GM12878 (cell line): Measurements from ENCODE around the gene MORC3. TPM values are rescaled to one million over a fixed set of nuclear protein-coding genes. Genes with fewer than 3 reads are reported as not detected.
A peak's percentile ranks its signal among the peaks of the same experiment; 100 is the strongest.

ENCODE experiments used
- BHLHE40 ChIP-seq, 2 experiments: fragments of 450-650 bp in 1 of 2; IDR thresholded peaks; 2 replicates each; pipeline ENCODE4 v1.6.1; 2011 to 2017; ENCODE audit warnings: low read depth in 2 of 2, borderline replicate concordance in 1 of 2, improper control_type of control experiment in 1 of 2, low read length in 1 of 2, mild to moderate bottlenecking in 1 of 2
- CBX3 ChIP-seq: fragments of 200-600 bp; sonication (generic); IDR thresholded peaks from 2 replicates; pipeline ENCODE4 v1.6.1; 2016; ENCODE audit warnings: low read depth, borderline replicate concordance
- CREM ChIP-seq: IDR thresholded peaks from 2 replicates; pipeline ENCODE4 v1.6.1; 2014; ENCODE audit warnings: antibody characterized with exemption, low read depth
- DPF2 ChIP-seq: fragments of 450-650 bp; IDR thresholded peaks from 2 replicates; pipeline ENCODE4 v1.6.1; 2017; ENCODE audit warnings: mild to moderate bottlenecking
- EED ChIP-seq: sonication (generic); IDR thresholded peaks from 2 replicates; pipeline ENCODE4 v1.6.1; 2016; ENCODE audit warnings: antibody characterized with exemption, low read depth
- ESRRA ChIP-seq: IDR thresholded peaks from 2 replicates; pipeline ENCODE4 v1.6.1; 2012; ENCODE audit warnings: mild to moderate bottlenecking, low read length, improper control_type of control experiment
- FOXM1 ChIP-seq: IDR thresholded peaks from 2 replicates; pipeline ENCODE4 v1.6.1; 2012; ENCODE audit warnings: low read depth, mild to moderate bottlenecking, inconsistent platforms, low read length, moderate library complexity
- HCFC1 ChIP-seq: fragments of 150-350 bp; IDR thresholded peaks from 2 replicates; pipeline ENCODE4 v1.6.1; 2014; ENCODE audit warnings: low read length
- IKZF1 ChIP-seq: fragments of 450-650 bp; conservative IDR thresholded peaks from 2 replicates; pipeline ENCODE4 v1.6.1; 2017; ENCODE audit warnings: antibody characterized with exemption, mild to moderate bottlenecking
- MEF2A ChIP-seq: IDR thresholded peaks from 2 replicates; pipeline ENCODE4 v1.6.1; 2011; ENCODE audit warnings: low read depth, mild to moderate bottlenecking, low read length, moderate library complexity; ENCODE audit not compliant: insufficient read depth
- MXI1 ChIP-seq: fragments of 150-350 bp; IDR thresholded peaks from 2 replicates; pipeline ENCODE4 v1.6.1; 2011; ENCODE audit warnings: low read depth, mild to moderate bottlenecking, inconsistent platforms, low read length, improper control_type of control experiment
- NR2F1 ChIP-seq: fragments of 450-650 bp; conservative IDR thresholded peaks from 2 replicates; pipeline ENCODE4 v1.6.1; 2017; ENCODE audit warnings: mild to moderate bottlenecking
- POLR2AphosphoS2 ChIP-seq: IDR thresholded peaks from 2 replicates; pipeline ENCODE4 v1.6.1; 2011; ENCODE audit warnings: low read depth, mild to moderate bottlenecking, low read length, improper control_type of control experiment, moderate library complexity
- RCOR1 ChIP-seq: conservative IDR thresholded peaks from 2 replicates; pipeline ENCODE4 v1.6.1; 2012; ENCODE audit warnings: low read depth, low read length, improper control_type of control experiment
- SIX5 ChIP-seq: IDR thresholded peaks from 2 replicates; pipeline ENCODE4 v1.6.1; 2011; ENCODE audit warnings: mild to moderate bottlenecking, low read depth, low read length, moderate library complexity; ENCODE audit not compliant: severe bottlenecking
- SUPT20H ChIP-seq: IDR thresholded peaks from 2 replicates; pipeline ENCODE4 v1.6.1; 2011; ENCODE audit warnings: low read depth, mild to moderate bottlenecking, low read length, moderate library complexity, borderline replicate concordance; ENCODE audit not compliant: control insufficient read depth
- TCF7 ChIP-seq: IDR thresholded peaks from 2 replicates; pipeline ENCODE4 v1.6.1; 2014; ENCODE audit warnings: antibody characterized with exemption, borderline replicate concordance
- ZBED1 ChIP-seq: IDR thresholded peaks from 2 replicates; pipeline ENCODE4 v1.6.1; 2016; ENCODE audit warnings: borderline replicate concordance
- ZNF274 ChIP-seq: IDR thresholded peaks from one replicate; pipeline ENCODE4 v1.8.0; 2011; ENCODE audit not compliant: insufficient read length, insufficient read depth
- polyA plus RNA-seq, 11 experiments: library from polyadenylated mRNA; depleted of rRNA in 4 of 11; unstranded in 6 of 11; stranded (reverse) in 5 of 11; fragments of >200 nt; fragmentation: Nextera tagmentation in 4 of 11; fragmentation: Illumina TruSeq in 1 of 11; extraction: Ambion mirVana in 4 of 11; extraction: Trizol in 1 of 11; gene quantifications; 1 replicate in 1 of 11; 2 replicates in 10 of 11; pipeline versions ENCODE4 v1.2.1 to v1.2.3, GENCODE V29; 2011 to 2016; ENCODE audit warnings: inconsistent platforms in 2 of 11, missing spikeins in 2 of 11, low read depth in 1 of 11
- total RNA-seq, 4 experiments: library from RNA; depleted of rRNA in 3 of 4; stranded (reverse); fragments of >200 nt in 3 of 4; fragmentation: Illumina TruSeq in 1 of 4; extraction: Trizol in 1 of 4; gene quantifications; 2 replicates each; pipeline versions ENCODE4 v1.2.1 to v1.2.3, GENCODE V29; 2013 to 2021
- TF ChIP-seq, protein P1 (sequence below): IDR thresholded peaks from 2 replicates; pipeline ENCODE4 v1.6.1; 2011; ENCODE audit warnings: low read depth, low read length, improper control_type of control experiment, borderline replicate concordance
- TF ChIP-seq, protein P2 (sequence below): fragments of 450-650 bp; IDR thresholded peaks from 2 replicates; pipeline ENCODE4 v1.6.1; 2016; ENCODE audit warnings: mild to moderate bottlenecking
- TF ChIP-seq, protein P3 (sequence below): fragments of 450-650 bp; IDR thresholded peaks from 2 replicates; pipeline ENCODE4 v1.6.1; 2017; ENCODE audit warnings: mild to moderate bottlenecking, low read depth, inconsistent platforms; ENCODE audit not compliant: poor library complexity, severe bottlenecking
- TF ChIP-seq, protein P4 (sequence below): fragments of 450-650 bp; IDR thresholded peaks from 2 replicates; pipeline ENCODE4 v1.6.1; 2017; ENCODE audit warnings: mild to moderate bottlenecking, moderate library complexity

MORC3 gene
- total and polyA plus RNA-seq, 10 of the 15 experiments (the other 5 are each of a cell fraction or from before 2014, with no cell fraction given): 5.5 to 29.9 (median 16.3) TPM

DNA sequence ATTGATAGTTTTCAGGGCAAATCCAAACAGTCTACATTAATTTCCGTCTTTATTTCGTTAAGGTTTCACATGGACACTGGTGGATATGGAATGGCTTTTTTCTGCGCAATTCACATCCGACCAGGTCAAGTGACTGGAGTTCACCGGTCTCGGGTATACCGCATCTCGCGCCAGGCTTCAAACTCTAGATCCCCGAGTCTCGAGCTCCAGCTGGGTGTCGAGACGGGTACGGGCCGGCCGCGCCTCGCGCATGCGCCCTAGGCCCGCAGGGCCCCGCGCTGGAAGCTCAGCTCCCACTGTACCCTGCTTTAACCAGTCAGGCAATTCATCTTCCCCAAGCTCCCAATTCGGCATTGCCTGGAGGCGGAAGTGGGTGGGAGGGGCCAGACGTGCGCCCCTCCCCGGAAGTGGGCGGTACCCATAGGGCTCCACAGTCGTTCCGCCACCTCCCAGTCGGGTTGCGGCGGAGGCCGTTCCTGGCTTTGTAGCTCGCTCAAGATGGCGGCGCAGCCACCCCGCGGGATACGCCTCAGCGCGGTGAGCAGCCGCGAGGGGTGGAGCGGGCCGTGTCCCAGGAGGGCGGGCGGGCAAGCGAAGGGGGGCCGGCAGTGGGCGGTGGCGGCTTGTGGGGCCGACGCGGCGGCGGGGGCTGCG is at the start of gene MORC3 (continued):
- peak; percentile 65; the same call in 1 of the 2 replicates for TF ChIP-seq CREM
- TF ChIP-seq POLR2AphosphoS2: 0 out of 2 replicates have a peak, but pooled peaks have one; percentile 35
- TF ChIP-seq NR2F1: no peak
- no peak for TF ChIP-seq ESRRA
- no peak; the same call in 1 of the 2 replicates for TF ChIP-seq DPF2
- no peak for TF ChIP-seq SUPT20H
- no peak for TF ChIP-seq TCF7
- no peak for TF ChIP-seq SIX5
- no peak for TF ChIP-seq MEF2A
- peak in 1 of 2 experiments; percentile 38; a peak in 1 of 4 replicates for TF ChIP-seq BHLHE40 (IDR thresholded peaks at IDR 0.05; ENCODE audit: borderline replicate concordance in 1 of 2, low read depth in 2 of 2, low read length in 1 of 2)
- TF ChIP-seq EED: peak; percentile 75
- TF ChIP-seq CBX3: no peak
- peak; percentile 60 for TF ChIP-seq HCFC1
- no peak for TF ChIP-seq FOXM1
- TF ChIP-seq ZBED1: 0 out of 2 replicates have a peak, but pooled peaks have one; percentile 34
- TF ChIP-seq, protein P1, sequence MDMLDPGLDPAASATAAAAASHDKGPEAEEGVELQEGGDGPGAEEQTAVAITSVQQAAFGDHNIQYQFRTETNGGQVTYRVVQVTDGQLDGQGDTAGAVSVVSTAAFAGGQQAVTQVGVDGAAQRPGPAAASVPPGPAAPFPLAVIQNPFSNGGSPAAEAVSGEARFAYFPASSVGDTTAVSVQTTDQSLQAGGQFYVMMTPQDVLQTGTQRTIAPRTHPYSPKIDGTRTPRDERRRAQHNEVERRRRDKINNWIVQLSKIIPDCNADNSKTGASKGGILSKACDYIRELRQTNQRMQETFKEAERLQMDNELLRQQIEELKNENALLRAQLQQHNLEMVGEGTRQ: no peak
- TF ChIP-seq, protein P2, sequence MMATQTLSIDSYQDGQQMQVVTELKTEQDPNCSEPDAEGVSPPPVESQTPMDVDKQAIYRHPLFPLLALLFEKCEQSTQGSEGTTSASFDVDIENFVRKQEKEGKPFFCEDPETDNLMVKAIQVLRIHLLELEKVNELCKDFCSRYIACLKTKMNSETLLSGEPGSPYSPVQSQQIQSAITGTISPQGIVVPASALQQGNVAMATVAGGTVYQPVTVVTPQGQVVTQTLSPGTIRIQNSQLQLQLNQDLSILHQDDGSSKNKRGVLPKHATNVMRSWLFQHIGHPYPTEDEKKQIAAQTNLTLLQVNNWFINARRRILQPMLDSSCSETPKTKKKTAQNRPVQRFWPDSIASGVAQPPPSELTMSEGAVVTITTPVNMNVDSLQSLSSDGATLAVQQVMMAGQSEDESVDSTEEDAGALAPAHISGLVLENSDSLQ: peak; percentile 89
- peak; percentile 12; the same call in 1 of the 2 replicates for TF ChIP-seq MXI1
- TF ChIP-seq, protein P3, sequence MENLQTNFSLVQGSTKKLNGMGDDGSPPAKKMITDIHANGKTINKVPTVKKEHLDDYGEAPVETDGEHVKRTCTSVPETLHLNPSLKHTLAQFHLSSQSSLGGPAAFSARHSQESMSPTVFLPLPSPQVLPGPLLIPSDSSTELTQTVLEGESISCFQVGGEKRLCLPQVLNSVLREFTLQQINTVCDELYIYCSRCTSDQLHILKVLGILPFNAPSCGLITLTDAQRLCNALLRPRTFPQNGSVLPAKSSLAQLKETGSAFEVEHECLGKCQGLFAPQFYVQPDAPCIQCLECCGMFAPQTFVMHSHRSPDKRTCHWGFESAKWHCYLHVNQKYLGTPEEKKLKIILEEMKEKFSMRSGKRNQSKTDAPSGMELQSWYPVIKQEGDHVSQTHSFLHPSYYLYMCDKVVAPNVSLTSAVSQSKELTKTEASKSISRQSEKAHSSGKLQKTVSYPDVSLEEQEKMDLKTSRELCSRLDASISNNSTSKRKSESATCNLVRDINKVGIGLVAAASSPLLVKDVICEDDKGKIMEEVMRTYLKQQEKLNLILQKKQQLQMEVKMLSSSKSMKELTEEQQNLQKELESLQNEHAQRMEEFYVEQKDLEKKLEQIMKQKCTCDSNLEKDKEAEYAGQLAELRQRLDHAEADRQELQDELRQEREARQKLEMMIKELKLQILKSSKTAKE: no peak
- TF ChIP-seq ZNF274: no peak
- TF ChIP-seq RCOR1: no peak
- TF ChIP-seq, protein P4, sequence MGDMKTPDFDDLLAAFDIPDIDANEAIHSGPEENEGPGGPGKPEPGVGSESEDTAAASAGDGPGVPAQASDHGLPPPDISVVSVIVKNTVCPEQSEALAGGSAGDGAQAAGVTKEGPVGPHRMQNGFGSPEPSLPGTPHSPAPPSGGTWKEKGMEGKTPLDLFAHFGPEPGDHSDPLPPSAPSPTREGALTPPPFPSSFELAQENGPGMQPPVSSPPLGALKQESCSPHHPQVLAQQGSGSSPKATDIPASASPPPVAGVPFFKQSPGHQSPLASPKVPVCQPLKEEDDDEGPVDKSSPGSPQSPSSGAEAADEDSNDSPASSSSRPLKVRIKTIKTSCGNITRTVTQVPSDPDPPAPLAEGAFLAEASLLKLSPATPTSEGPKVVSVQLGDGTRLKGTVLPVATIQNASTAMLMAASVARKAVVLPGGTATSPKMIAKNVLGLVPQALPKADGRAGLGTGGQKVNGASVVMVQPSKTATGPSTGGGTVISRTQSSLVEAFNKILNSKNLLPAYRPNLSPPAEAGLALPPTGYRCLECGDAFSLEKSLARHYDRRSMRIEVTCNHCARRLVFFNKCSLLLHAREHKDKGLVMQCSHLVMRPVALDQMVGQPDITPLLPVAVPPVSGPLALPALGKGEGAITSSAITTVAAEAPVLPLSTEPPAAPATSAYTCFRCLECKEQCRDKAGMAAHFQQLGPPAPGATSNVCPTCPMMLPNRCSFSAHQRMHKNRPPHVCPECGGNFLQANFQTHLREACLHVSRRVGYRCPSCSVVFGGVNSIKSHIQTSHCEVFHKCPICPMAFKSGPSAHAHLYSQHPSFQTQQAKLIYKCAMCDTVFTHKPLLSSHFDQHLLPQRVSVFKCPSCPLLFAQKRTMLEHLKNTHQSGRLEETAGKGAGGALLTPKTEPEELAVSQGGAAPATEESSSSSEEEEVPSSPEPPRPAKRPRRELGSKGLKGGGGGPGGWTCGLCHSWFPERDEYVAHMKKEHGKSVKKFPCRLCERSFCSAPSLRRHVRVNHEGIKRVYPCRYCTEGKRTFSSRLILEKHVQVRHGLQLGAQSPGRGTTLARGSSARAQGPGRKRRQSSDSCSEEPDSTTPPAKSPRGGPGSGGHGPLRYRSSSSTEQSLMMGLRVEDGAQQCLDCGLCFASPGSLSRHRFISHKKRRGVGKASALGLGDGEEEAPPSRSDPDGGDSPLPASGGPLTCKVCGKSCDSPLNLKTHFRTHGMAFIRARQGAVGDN: peak; percentile 81
- no peak; the same call in 1 of the 2 replicates for TF ChIP-seq IKZF1
